HG03039 (cell line): ENCODE data around the gene VIL1.

Experiments
- ATAC-seq: cut with Tn5 transposase; IDR thresholded peaks from one replicate; pipeline ENCODE4 v1.9.1; 2021; ENCODE audit warnings: mild to moderate bottlenecking, moderate library complexity; ENCODE audit not compliant: unreplicated experiment

Gene VIL1

DNA sequence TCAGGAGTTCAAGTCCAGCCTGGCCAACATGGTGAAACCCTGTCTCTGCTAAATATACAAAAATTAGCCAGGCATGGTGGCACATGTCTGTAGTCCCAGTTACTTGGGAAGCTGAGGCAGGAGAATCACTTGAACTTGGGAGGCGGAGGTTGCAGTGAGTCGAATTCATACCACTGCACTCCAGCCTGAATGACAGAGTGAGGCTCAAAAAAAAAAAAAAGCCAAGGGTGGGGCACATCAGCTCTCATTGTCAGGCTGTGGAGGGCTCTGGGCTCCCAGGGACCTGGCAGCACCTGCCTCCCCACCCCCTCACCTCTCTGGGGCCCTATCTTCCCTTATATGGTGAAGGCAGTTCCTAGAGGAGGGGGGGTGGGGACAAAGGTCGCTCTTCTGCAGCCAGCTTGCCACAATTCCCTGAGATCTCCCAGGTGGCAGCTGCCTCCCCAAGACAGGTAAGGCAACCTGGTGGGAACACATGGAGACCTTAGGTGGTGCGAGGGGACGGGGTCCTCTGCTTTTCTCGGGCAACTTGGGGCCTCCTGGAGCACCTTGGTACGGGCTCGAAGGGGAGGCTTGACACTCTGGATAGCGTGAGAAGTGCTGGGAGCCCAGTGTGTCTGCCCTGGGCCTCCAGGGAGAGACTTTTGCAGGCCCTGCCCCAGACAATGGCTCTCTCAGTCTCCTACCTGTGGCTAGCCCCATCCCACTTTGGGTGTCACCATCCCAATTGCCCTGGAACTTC, at the start of gene VIL1:
Gene VIL1 (plus strand): TSS at position 407 of the 742 bp plus-strand sequence. CDS start 4,656 bp downstream, outside the sequence.
- no peak for ATAC-seq

GRCh38 chr2:218369330-218369729, 49.6 kb upstream of the VIL1 start:
- ATAC-seq = no peak

DNA sequence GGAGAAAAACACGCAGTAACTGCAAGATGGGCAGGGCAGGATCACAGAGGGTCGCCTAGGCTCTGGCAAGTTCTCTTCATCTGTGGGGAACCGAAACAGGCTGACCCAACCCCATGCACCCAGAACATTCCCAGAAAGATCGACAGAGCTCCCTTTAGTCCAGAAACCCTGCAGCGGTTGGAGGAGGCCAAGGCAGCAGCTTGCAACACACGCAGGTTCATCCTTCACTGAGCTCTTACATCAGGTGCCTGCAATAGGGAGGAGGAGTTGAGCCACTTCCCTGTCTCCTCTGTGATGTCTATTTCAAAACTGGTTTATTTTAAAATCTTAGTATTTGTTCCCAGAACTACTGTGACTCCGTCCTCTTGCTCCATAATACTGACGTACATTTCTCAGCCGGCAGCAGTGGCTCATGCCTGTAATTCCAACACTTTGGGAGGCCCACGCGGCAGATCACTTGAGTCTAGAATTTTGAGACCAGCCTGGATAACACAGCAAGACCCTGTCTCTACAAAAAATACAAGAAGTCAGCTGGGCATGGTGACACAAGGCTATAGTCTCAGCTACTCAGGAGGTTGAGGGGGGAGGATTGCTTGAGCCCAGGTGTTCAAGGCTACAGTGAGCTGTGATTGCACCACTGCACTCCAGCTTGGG, 48.4 kb upstream of the VIL1 start:
- no peak for ATAC-seq

- ATAC-seq = no peak
Measured at GRCh38 chr2:218371983-218372350, 47.0 kb upstream of the VIL1 start.

- ATAC-seq = no peak
Measured at GRCh38 chr2:218374795-218375194, 44.1 kb upstream of the VIL1 start.

DNA sequence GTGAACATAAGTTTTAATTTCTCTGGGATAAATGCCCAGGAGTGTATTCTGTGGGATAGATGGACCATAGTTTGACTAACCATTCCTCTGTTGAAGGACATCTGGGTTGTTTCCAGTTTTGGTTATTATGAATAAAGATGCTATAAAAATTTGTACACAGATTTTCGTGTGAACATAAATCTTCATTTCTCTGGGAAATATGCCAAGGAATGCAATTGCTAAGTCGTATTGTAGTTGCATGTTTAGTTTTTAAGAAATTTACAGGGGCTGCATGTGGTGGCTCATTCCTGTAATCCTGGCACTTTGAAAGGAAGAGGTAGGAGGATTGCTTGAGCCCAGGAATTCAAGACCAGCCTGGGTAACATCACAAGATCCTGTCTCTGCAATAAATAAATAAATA, 43.7 kb upstream of the VIL1 start:
- ATAC-seq = no peak

- ATAC-seq = no peak
Measured at GRCh38 chr2:218378053-218378452, 40.9 kb upstream of the VIL1 start.

GRCh38 chr2:218381916-218382366, 37.0 kb upstream of the VIL1 start, which contains the start of gene SLC11A1:
Gene SLC11A1 (plus strand): TSS chr2:218382273. CDS start chr2:218382369, 96 bp downstream.
- ATAC-seq = no peak

DNA sequence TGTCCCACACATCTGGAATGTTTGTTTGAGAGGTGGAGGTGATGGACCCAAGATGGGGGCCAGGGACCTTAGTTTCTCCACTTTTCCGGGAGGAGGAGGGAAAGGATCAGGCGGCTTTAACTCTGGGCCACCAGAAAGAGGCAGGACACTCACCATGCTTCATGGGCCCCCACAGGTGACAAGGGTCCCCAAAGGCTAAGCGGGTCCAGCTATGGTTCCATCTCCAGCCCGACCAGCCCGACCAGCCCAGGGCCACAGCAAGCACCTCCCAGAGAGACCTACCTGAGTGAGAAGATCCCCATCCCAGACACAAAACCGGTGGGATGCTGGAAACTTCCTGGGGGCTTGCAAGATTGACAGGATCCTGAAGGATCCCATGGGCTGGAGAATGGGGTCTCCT, 36.1 kb upstream of the VIL1 start:
- ATAC-seq = no peak

GRCh38 chr2:218383892-218384519, 34.9 kb upstream of the VIL1 start:
- ATAC-seq = no peak

DNA sequence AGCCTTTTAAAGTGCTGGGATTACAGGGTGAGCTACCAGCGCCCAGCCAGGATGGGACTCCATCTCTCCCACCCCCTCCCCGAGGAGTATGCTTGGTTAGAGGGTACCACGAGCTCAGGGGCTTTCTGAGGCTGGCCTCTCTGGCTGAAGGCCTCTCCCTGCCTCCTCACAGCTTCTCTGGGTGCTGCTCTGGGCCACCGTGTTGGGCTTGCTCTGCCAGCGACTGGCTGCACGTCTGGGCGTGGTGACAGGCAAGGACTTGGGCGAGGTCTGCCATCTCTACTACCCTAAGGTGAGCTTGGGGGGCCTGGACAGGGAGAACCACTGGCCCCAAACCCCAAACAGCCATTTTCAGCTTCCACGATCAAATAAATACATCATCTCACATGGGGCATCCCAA, 33.9 kb upstream of the VIL1 start:
- no peak for ATAC-seq

- ATAC-seq = no peak
Measured at GRCh38 chr2:218386505-218387368, 32.2 kb upstream of the VIL1 start.

- ATAC-seq = no peak
Measured at GRCh38 chr2:218387369-218388194, 31.3 kb upstream of the VIL1 start.

GRCh38 chr2:218389333-218390150, 29.4 kb upstream of the VIL1 start:
- no peak for ATAC-seq

DNA sequence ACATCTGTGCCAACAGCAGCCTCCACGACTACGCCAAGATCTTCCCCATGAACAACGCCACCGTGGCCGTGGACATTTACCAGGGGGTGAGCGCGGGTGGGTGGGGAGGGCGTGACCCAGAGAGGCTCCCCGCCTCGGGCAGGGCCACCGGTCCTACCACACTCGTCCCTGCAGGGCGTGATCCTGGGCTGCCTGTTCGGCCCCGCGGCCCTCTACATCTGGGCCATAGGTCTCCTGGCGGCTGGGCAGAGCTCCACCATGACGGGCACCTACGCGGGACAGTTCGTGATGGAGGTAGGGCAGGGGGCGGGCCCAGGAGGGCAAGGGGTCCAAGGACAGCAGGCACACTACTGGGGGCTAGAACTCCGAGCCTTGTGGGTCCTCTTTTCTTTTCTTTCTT, 27.7 kb upstream of the VIL1 start:
- ATAC-seq = no peak

- no peak for ATAC-seq
Measured at GRCh38 chr2:218392459-218392858, 26.5 kb upstream of the VIL1 start.

DNA sequence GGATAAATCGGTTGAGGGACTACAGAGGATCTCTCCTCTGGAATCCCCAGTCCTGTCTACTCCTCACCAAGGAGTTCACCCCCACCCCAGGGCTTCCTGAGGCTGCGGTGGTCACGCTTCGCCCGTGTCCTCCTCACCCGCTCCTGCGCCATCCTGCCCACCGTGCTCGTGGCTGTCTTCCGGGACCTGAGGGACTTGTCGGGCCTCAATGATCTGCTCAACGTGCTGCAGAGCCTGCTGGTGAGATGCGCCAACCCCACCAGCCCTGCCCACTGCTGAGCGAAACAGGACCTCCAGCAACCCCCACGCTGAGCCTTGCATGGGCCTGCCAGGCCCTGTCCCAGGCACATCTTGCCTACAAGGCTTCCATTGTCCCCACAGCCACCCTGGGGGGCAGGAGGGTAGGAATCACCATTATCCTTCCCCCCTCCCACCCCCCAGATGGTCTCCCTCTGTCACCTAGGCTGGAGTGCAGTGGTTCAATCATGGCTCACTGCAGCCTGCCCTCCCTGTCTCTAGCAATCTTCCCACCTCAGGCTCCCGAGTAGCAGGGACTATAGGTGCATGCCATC, 25.9 kb upstream of the VIL1 start:
- ATAC-seq = no peak

- no peak for ATAC-seq
Measured at GRCh38 chr2:218393750-218394290, 25.1 kb upstream of the VIL1 start.
